AG09309 (cell line): ENCODE results near the gene MAP7D1.
"Not testable (repeated sequence)": the region's sequence is repeated elsewhere in the genome, so short reads cannot be mapped to it uniquely, and the experiment has no call there.

ENCODE experiments used
- DNase-seq: peaks from one replicate; pipeline ENCODE4 v3.0.0-alpha.2; 2010; ENCODE audit warnings: low read depth
- H3K4me3 ChIP-seq: 2 replicates; pipeline ENCODE4 v1.5.1; 2011; ENCODE audit warnings: mild to moderate bottlenecking, low read depth, low read length, moderate library complexity; ENCODE audit not compliant: control insufficient read depth
- TF ChIP-seq, protein P1 (sequence below): IDR thresholded peaks from 2 replicates; pipeline ENCODE4 v1.5.1; 2011; ENCODE audit warnings: mild to moderate bottlenecking, low read depth, low read length, inconsistent platforms; ENCODE audit not compliant: insufficient read depth, control insufficient read depth; ENCODE audit errors: missing control alignments

Gene MAP7D1

DNA sequence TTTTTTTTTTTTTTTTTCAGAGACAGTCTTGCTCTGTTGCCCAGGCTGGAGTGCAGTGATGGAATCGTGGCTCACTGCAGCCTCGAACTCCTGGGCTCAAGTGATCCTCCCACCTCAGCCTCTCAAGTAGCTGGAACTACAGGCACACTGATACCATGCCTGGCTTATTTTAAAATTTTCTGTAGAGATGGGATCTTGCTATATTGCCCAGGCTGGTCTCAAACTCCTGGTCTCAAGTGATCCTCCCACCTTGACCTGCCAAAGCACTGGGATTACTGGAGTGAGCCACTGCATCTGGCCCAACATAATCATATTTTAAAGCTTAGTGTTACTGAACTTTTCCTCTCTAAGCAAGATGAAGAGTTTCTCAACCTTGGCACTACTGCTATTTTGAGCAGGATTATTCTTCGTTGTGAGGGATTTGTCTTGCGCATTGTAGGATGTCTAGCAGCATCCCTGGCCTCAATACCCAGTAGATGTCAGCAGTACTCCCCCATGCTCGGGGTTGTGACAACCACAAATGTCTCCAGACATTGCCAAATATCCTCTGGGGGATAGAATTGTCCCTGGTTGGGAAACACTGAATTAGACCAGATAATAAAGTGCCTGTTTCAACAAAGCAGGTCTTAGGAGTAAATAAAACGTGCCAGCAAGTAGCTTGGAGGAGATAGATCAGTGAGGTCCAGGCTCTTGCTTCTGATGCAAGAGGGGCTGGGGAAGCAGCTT, 53.2 kb downstream of the MAP7D1 start:
- no peak overlapping the region for H3K4me3 ChIP-seq
- TF ChIP-seq, protein P1, sequence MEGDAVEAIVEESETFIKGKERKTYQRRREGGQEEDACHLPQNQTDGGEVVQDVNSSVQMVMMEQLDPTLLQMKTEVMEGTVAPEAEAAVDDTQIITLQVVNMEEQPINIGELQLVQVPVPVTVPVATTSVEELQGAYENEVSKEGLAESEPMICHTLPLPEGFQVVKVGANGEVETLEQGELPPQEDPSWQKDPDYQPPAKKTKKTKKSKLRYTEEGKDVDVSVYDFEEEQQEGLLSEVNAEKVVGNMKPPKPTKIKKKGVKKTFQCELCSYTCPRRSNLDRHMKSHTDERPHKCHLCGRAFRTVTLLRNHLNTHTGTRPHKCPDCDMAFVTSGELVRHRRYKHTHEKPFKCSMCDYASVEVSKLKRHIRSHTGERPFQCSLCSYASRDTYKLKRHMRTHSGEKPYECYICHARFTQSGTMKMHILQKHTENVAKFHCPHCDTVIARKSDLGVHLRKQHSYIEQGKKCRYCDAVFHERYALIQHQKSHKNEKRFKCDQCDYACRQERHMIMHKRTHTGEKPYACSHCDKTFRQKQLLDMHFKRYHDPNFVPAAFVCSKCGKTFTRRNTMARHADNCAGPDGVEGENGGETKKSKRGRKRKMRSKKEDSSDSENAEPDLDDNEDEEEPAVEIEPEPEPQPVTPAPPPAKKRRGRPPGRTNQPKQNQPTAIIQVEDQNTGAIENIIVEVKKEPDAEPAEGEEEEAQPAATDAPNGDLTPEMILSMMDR: no peak
- DNase-seq: no peak

DNA sequence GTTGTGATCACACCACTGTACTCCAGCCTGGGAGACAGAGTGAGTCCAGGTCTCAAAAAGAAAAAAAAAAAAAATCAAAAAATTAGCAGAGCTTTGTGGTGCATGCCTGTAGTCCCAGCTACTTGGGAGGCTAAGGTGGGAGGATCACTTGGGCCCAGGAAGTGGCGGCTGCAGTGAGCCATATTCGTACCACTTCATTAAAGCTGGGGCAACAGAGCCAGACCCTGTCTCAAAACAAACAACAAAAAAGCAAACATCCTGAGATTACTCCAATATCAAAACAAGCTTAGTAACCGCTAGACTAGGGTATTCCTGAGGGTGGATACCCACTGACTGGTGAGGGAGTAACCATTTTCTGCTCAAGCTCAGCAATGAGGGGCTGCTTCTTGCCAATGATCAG, 55.3 kb downstream of the MAP7D1 start:
- no peak overlapping the region for H3K4me3 ChIP-seq
- TF ChIP-seq, protein P1: no peak
- no peak for DNase-seq

DNA sequence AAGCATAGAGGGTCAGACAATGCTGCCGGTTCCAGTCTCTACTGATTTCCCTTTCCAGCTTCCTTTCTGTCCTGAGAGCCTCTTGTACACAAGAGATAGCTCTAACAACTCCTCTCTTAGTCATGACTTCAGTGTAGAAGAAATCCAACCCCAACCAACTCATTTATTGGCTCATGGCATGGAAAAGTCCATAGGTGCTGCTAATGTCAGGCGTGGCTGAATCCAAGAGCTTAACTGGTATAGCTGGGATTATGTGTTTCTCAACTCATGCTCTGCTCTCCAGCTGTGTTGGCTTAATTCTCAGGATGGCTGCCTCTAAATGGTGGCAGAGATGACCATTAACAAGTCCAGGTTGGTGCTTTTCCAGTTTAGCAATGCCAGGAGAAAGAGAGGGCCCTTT, 55.9 kb downstream of the MAP7D1 start:
- H3K4me3 ChIP-seq: no peak overlapping the region
- DNase-seq: no peak
- TF ChIP-seq, protein P1: no peak

DNA sequence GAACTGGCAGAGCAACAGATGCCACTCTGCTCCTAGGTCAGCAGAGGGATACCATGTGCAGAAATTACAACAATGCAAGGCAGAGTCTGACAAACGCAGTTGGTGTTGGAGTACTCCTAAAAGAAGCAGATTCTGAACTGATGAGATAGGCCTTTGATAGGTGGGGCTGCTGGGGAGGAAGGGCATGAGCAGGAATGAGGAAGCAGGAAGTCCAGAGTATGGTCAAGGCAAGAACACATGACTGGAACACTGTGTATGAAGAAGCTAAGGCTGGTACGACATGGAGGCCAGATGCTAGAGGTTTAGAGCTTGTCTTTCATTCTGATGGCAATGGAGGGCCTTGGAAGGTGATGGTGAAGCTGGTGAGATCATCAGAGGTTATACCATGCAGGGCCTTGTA, 56.8 kb downstream of the MAP7D1 start:
- DNase-seq: no peak
- no peak overlapping the region for H3K4me3 ChIP-seq
- TF ChIP-seq, protein P1: no peak

DNA sequence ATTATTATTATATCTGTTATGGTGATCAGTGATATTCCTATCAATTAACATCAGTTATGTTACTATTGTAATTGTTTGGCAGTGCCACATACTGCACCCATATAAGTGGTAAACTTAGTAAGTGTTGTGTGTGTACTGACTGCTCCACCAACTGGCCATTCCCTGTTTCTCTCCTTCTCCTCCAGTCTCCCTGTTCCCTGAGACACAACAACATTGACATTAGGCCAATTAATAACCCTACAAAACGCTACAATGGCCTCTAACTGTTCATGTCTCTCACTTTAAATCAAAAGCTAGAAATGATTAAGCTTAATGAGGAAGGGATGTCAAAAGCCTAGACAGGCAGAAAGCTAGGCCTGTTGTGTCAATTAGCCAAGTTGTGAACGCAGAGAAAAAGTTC, 61.7 kb downstream of the MAP7D1 start:
- no peak for DNase-seq
- TF ChIP-seq, protein P1: peak; percentile 44
- H3K4me3 ChIP-seq: no peak overlapping the region

- not testable (repeated sequence) for H3K4me3 ChIP-seq, DNase-seq
Observed at GRCh38 chr1:36221901-36222300, 65.9 kb downstream of the MAP7D1 start.

DNA sequence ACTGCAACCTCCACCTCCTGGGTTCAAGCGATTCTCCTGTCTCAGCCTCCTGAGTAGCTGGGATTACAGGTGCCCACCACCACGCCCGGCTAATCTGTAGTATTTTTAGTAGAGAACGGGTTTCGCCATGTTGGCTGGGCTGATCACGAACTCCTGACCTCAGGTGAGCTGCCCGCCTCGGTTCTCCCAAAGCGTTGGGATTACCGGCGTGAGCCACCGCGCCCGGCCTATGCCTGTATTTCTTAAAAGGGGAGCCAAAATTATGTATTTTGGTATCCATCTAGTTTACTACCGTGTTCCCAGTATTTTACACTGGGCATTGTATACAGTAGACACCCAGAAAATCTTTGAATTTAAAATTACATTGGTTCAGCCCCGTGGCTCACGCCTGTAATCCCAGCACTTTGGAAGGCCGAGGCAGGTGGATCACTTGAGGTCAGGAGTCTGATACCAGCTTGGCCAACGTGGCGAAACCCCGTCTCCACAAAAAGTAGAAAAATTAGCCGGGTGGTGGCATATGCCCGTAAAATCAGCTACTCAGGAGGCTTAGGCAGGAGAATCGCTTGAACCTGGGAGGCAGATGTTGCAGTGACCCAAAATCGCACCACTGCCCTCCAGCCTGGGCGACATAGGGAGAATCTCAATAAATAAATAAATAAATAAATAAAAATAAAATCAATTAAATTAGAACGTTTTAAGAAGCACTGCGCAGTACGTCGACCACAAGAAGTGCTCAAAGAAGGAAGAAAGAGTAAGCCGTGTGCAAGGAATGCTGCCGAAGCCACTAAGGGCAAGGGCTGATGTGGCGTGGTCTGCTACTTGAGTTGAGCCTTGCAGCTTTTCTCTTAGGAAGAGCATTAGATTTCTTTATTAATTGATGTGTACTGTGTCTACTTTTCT, 66.8 kb downstream of the MAP7D1 start:
- peak overlapping the region; percentile 58 for H3K4me3 ChIP-seq

More for the DNA sequence above, 66.8 kb downstream of the MAP7D1 start:
- TF ChIP-seq, protein P1: no peak
- DNase-seq: no peak
